Panc1 (cell line): Measurements from ENCODE around the gene ZNF71. TPM values are rescaled to one million over a fixed set of nuclear protein-coding genes. Genes with fewer than 3 reads are reported as not detected.

Experiments used
- ATAC-seq: fragments of 200-7000 bp; cut with Tn5 transposase; 2 replicates; pipeline ENCODE4 v1.9.1; 2020; ENCODE audit warnings: mild to moderate bottlenecking, moderate library complexity
- BruUV-seq: library from RNA; stranded (reverse); fragments of 400-500 nt; replicated peaks from 2 replicates; lab custom pipeline; 2021; lab: Mats Ljungman, UMichigan
- CTCF ChIA-PET: fragments of 300-600 bp; sonication (Branson Sonifier 250); formaldehyde crosslinking; loops from one replicate; lab custom pipeline; 2022; ENCODE audit warnings: antibody characterized with exemption; lab: Charles Lee
- POLR2A ChIA-PET: fragments of 300-600 bp; sonication (Branson Sonifier 250); formaldehyde crosslinking; loops from one replicate; lab custom pipeline; 2022; ENCODE audit warnings: antibody characterized with exemption; lab: Charles Lee
- DNase-seq: peaks from one replicate; pipeline ENCODE4 v3.0.0-alpha.2; 2010; ENCODE audit warnings: low read depth, low spot score
- H3K27ac ChIP-seq: 2 replicates; pipeline ENCODE4 v1.5.1; 2011; ENCODE audit warnings: mild to moderate bottlenecking, low read length, inconsistent platforms
- H3K27me3 ChIP-seq: fragments of 200-500 bp; sonication (Bioruptor generic); 2 replicates; pipeline ENCODE4 v1.6.0; 2014; ENCODE audit warnings: low read length, inconsistent platforms; ENCODE audit not compliant: control insufficient read depth, insufficient read depth
- H3K36me3 ChIP-seq: fragments of 200-500 bp; sonication (Bioruptor generic); 2 replicates; pipeline ENCODE4 v1.5.1; 2014; ENCODE audit warnings: inconsistent platforms, mild to moderate bottlenecking, low read length, moderate library complexity; ENCODE audit not compliant: control insufficient read depth, insufficient read depth
- H3K4me1 ChIP-seq: 2 replicates; pipeline ENCODE4 v1.5.1; 2011; ENCODE audit warnings: inconsistent platforms, mild to moderate bottlenecking, low read length, moderate library complexity; ENCODE audit not compliant: control insufficient read depth, insufficient read depth
- H3K4me3 ChIP-seq, 2 experiments: 2 replicates each; pipeline ENCODE4 v1.5.1; 2011 to 2012; ENCODE audit warnings: low read depth in 2 of 2, low read length in 2 of 2, mild to moderate bottlenecking in 2 of 2, inconsistent platforms in 1 of 2, moderate library complexity in 1 of 2
- H3K9me3 ChIP-seq: fragments of 200-500 bp; sonication (Bioruptor generic); 2 replicates; pipeline ENCODE4 v1.5.1; 2014; ENCODE audit warnings: low read depth, mild to moderate bottlenecking, inconsistent platforms, low read length, moderate library complexity; ENCODE audit not compliant: control insufficient read depth, insufficient read depth
- POLR2AphosphoS5 ChIP-seq: IDR thresholded peaks from 2 replicates; pipeline ENCODE4 v1.6.1; 2012; ENCODE audit warnings: mild to moderate bottlenecking, low read depth, low read length, moderate library complexity
- SIN3A ChIP-seq: IDR thresholded peaks from 2 replicates; pipeline ENCODE4 v1.6.1; 2012; ENCODE audit warnings: low read depth, mild to moderate bottlenecking, low read length, moderate library complexity, borderline replicate concordance; ENCODE audit not compliant: insufficient read depth
- TCF7L2 ChIP-seq: IDR thresholded peaks from 2 replicates; pipeline ENCODE4 v1.6.1; 2011; ENCODE audit warnings: mild to moderate bottlenecking, low read depth, low read length, inconsistent platforms
- in situ Hi-C: cut with HindIII; loops from 2 replicates; pipeline ENCODE4 v1.10.0; 2016; ENCODE audit warnings: low sequenced_read_pairs, low pct_unique_long_range_greater_than_20kb
- intact Hi-C: fragments of 100-400 bp; cut with micrococcal nuclease; formaldehyde crosslinking; loops from one replicate; pipeline ENCODE4 v1.10.0; 2022; ENCODE audit not compliant: unreplicated experiment
- total RNA-seq: library from RNA; stranded (reverse); gene quantifications from one replicate; pipeline ENCODE4 v1.2.1, GENCODE V29; 2021; ENCODE audit not compliant: unreplicated experiment
- TF ChIP-seq, protein P1 (sequence below): fragments of 450-650 bp; IDR thresholded peaks from 2 replicates; pipeline ENCODE4 v1.5.1; 2017; ENCODE audit warnings: mild to moderate bottlenecking
- TF ChIP-seq, protein P2 (sequence below), 2 experiments: IDR thresholded peaks; 2 replicates each; pipeline ENCODE4 v1.6.1; 2011 to 2012; ENCODE audit warnings: low read depth in 2 of 2, control low read depth in 1 of 2, low read length in 1 of 2, mild to moderate bottlenecking in 1 of 2, moderate library complexity in 1 of 2; ENCODE audit not compliant: insufficient read depth in 1 of 2

Gene ZNF71
- total RNA-seq, 1 experiment from 2014 or later, result 6.3 TPM

GRCh38 chr19:56573914-56574313 is 21.2 kb upstream of the ZNF71 start:
- in situ Hi-C loops (no loop called here), intact Hi-C loops (no loop called here)
- Histone ChIP-seq H3K4me3 (no peak overlapping the region), H3K9me3 (peaks cover 62% of the 10 kb centered on the region), H3K27me3 (no peaks in the 10 kb centered on the region), H3K27ac (no peak overlapping the region), H3K4me1 (no peaks in the 10 kb centered on the region), H3K36me3 (no peaks in the 10 kb centered on the region)
- ATAC-seq (no peak), DNase-seq (no peak)
- POLR2A ChIA-PET, result no interaction called here
- no TSS peak for BruUV-seq
- CTCF ChIA-PET, result no interaction called here
- TF ChIP-seq, protein P1, sequence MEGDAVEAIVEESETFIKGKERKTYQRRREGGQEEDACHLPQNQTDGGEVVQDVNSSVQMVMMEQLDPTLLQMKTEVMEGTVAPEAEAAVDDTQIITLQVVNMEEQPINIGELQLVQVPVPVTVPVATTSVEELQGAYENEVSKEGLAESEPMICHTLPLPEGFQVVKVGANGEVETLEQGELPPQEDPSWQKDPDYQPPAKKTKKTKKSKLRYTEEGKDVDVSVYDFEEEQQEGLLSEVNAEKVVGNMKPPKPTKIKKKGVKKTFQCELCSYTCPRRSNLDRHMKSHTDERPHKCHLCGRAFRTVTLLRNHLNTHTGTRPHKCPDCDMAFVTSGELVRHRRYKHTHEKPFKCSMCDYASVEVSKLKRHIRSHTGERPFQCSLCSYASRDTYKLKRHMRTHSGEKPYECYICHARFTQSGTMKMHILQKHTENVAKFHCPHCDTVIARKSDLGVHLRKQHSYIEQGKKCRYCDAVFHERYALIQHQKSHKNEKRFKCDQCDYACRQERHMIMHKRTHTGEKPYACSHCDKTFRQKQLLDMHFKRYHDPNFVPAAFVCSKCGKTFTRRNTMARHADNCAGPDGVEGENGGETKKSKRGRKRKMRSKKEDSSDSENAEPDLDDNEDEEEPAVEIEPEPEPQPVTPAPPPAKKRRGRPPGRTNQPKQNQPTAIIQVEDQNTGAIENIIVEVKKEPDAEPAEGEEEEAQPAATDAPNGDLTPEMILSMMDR, result no peak
- TF ChIP-seq, protein P2, sequence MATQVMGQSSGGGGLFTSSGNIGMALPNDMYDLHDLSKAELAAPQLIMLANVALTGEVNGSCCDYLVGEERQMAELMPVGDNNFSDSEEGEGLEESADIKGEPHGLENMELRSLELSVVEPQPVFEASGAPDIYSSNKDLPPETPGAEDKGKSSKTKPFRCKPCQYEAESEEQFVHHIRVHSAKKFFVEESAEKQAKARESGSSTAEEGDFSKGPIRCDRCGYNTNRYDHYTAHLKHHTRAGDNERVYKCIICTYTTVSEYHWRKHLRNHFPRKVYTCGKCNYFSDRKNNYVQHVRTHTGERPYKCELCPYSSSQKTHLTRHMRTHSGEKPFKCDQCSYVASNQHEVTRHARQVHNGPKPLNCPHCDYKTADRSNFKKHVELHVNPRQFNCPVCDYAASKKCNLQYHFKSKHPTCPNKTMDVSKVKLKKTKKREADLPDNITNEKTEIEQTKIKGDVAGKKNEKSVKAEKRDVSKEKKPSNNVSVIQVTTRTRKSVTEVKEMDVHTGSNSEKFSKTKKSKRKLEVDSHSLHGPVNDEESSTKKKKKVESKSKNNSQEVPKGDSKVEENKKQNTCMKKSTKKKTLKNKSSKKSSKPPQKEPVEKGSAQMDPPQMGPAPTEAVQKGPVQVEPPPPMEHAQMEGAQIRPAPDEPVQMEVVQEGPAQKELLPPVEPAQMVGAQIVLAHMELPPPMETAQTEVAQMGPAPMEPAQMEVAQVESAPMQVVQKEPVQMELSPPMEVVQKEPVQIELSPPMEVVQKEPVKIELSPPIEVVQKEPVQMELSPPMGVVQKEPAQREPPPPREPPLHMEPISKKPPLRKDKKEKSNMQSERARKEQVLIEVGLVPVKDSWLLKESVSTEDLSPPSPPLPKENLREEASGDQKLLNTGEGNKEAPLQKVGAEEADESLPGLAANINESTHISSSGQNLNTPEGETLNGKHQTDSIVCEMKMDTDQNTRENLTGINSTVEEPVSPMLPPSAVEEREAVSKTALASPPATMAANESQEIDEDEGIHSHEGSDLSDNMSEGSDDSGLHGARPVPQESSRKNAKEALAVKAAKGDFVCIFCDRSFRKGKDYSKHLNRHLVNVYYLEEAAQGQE (IDR thresholded peaks at IDR 0.05; ENCODE audit: insufficient read depth in 1 of 2, low read depth in 2 of 2, low read length in 1 of 2), result no peak
- TF ChIP-seq TCF7L2, result no peak
- no peak for TF ChIP-seq POLR2AphosphoS5
- no peak for TF ChIP-seq SIN3A

- ChIA-PET CTCF (no interaction called here), POLR2A (no interaction called here)
- Histone ChIP-seq H3K27me3 (no peaks in the 10 kb centered on the region), H3K27ac (no peak overlapping the region), H3K36me3 (no peaks in the 10 kb centered on the region), H3K4me3 (no peak overlapping the region), H3K9me3 (peaks cover 85% of the 10 kb centered on the region), H3K4me1 (no peaks in the 10 kb centered on the region)
- no peak for ATAC-seq
- intact Hi-C loops (no loop called here), in situ Hi-C loops (no loop called here)
- BruUV-seq, result no TSS peak
- DNase-seq, result no peak
- TF ChIP-seq TCF7L2, result no peak
- TF ChIP-seq, protein P1, result no peak
- TF ChIP-seq POLR2AphosphoS5, result no peak
- TF ChIP-seq, protein P2 (IDR thresholded peaks at IDR 0.05; ENCODE audit: insufficient read depth in 1 of 2, low read depth in 2 of 2, low read length in 1 of 2), result no peak
- no peak for TF ChIP-seq SIN3A
Measured at GRCh38 chr19:56577719-56578602, 17.1 kb upstream of the ZNF71 start.
